NCI-H2171 treated with DMSO at 0.1 percent for 48 hours (cell line): ENCODE measurements around the gene EVC.
A peak's percentile ranks its signal among the peaks of the same experiment; 100 is the strongest.
"Not testable (repeated sequence)": the region's sequence is repeated elsewhere in the genome, so short reads cannot be mapped to it uniquely, and the experiment has no call there.

Experiments
- DNase-seq: peaks from one replicate; lab custom pipeline; 2025; lab: John Stamatoyannopoulos, UW

EVC gene

DNA sequence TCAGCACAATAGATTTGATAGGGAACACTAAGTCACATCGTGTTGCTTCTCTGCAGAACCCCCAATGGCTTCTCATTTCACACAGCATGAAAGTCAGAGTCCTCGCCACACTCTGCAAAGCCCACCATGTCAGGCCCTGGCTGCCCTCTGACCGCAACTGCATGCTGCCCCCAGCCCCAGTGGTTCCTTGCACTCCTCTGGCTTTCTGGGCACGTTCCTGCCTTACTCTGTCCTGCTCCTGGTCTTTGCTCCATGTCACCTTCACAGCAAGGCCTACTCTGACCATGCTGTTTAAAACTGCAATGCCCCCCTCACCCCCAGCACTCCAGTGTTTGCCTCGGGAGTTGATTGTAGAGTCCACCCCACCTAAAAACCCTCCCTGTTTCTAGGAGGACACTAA, 78.1 kb downstream of the EVC start:
- DNase-seq = no peak

DNA sequence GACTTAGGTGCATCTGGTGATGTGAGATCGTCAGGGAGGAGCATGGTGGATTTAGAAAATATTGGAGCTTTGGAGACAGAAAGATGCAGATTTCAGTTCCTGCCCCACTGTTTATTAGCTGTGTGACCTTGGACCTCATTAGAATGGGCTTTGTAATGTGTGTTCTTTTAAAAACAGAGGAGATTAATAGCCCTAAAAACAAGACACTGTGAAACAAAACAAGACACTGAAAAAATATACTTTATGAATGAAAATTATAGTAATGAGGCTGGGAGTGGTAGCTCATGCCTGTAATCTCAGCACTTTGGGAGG, 79.5 kb downstream of the EVC start:
- DNase-seq = no peak

DNA sequence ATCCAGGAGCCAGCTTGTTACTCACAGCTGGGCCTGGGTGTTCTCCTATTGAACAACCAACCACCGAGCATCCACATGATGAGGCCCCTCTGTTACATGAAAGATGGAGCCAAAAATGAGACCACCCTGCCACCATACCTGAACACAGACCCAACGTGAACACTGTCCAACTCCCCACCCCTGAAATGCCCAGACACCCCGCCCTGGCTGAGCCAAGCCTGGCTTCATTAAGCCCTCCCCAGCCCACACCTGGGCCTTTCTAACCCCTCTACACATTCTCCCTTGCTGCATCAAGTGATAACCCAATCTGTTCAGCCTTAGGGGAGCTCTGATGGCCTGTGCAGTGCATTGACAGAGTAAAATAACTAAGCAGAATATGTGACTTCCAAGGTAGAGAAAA, 80.7 kb downstream of the EVC start:
- no peak for DNase-seq

DNA sequence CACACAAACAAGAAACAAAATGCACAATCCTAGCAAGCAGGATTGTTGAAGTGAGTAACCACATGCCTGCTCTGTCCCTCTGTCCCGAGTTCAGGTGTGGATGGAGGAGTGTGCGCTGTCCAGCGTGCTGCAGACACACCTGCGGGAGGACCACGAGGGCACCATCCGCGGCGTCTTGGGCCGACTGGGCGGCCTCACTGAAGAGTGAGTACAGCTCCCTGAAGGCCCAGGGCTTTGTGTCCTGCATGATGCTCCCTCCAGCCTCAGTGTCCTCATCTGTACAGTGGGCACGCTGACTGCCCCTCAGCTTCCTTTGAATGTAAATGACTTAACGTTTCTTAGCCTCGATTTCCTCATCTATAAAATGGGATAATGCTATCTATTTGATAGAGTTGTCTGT, 82.5 kb downstream of the EVC start:
- DNase-seq = no peak

DNA sequence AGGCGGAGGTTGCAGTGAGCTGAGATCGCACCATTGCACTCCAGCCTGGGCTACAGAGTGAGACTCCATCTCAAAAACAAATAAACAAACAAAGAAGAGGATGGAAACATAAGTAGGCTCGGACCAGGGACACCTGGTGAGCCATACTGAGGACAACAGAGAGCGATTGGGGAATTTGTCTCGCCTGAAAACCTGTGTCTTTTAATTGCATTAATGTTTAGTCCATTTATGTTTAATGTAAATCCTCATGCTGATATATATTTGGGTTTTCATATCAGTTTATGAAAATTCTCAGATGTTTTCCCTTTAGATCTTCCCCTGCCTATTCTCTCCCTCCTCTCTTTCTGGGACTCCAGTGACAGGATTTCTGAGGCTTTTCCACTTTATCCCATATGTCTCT, 84.6 kb downstream of the EVC start:
- no peak for DNase-seq

DNA sequence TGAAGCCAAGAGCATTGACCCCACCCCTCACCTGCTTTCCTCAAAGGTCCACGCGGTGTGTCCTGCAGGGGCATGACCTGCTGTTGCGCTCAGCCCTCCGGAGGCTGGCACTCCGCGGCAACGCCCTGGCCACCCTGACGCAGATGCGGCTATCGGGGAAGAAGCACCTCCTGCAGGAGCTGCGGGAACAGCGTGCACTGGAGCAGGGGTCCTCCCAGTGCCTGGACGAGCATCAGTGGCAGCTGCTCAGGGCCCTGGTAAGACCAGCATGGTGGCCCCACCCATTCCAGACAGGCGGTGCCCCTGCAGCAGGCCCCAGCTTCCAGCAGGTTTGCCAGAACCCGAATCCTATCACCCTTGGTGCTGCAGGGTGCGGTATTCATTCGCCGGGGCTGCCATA, 86.0 kb downstream of the EVC start:
- no peak for DNase-seq

DNA sequence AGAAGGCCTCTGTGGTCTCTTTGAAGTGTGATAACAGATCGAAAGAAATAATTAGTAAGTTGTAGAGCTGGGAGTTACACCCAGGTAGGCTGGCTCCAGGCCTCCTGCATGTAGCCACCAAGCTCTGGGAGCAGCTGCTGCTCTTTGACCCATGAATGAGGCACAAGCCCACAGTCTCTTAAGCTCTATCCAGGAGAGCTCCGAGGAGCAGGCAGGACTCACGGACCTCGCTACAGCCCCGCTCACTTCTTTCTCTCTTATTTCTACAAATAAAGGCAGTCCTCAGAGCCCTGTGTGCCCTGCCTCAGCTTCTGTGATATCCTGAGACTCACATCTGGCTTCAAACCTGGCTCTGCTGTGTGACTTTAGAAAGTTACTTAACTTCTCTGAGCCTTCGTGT, 86.9 kb downstream of the EVC start:
- DNase-seq = no peak

DNA sequence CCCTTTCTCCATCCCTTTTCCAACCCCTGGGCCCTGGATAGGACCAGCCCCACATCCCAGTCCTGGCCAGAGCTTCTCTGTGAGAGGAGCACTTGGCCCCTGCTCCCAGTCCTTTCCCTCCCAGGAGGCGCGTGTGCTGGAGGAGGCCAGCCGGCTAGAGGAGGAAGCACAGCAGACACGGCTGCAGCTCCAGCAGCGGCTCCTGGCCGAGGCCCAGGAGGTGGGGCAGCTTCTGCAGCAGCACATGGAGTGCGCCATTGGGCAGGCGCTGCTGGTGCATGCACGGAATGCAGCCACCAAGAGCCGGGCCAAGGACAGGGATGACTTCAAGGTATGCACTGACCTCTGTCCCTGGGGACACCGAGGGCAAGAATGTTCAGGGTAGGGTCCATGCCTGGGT, 87.5 kb downstream of the EVC start:
- DNase-seq = no peak

DNA sequence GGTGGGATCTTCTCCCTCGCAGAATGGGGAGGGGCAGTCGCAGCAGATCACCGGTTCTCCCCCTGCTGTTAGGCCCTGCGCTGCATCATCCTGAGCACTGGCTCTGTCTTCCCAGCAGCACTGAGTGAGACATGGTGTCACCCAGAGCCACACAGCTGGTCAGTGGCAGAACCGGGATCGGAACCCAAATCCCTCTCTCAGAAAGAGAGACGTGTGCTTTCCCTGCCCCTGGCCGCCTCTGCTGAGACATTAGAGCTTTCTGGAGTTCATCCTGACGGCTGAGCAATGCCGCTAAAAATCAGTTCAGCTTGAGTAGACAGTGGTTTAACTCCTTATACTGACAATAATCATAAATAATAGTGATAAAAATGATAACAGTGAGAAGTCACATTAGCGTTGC, 87.9 kb downstream of the EVC start:
- DNase-seq = no peak

DNA sequence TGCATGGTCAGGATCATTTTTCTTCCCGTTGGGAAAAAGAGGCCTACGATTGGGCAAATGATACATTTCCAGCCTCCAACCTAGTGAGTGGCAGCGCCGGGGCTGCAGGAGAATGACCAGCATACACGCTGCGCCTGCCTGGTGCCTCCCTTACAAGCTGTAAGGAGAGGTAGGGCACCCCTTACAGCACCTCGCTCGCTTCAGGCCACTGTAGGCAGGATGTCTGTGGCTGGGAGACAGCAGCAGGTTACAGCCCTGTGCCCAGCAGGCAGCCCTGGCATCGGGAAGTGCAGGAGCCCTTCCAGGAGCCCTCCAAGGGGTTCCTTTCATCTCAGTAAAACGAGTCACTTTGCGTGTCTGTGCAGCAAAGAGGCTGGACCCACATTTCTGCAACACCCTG, 88.4 kb downstream of the EVC start:
- no peak for DNase-seq

DNA sequence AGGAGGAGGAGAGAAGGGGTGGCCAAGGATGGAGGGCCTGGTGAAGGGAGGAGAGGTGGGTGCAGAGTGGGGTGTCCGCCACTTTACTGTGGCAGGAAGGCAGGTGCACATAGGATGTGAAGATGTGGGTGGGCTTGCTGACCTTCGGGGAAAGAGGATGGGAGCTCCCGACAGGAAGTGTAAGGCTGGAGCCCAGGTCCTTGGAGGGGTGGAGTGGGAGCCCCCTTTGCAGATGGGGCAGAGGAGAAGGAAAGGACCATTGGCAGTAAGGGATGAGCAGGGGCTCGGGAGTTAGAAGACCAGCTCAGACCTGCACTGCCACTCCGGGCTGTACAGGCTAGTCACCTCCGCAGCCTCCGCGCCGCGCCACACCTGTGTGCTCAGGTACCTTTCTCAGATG, 89.5 kb downstream of the EVC start:
- no peak for DNase-seq

DNA sequence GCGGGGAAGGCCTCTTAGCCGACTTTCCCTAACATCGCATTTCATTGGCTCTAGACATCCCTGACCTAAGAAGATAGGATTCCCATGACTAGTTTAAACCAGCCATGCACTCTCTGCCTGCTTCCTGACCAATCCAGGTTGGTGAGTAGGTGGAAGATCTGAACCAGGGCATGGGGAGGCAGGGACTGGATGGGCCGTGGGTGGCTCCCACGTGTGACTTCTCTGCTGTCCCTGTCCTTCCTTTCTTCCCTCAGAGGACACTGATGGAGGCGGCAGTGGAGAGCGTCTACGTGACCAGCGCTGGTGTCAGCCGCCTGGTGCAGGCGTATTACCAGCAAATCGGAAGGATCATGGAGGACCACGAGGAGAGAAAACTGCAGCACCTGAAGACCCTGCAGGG, 90.7 kb downstream of the EVC start:
- DNase-seq = no peak

DNA sequence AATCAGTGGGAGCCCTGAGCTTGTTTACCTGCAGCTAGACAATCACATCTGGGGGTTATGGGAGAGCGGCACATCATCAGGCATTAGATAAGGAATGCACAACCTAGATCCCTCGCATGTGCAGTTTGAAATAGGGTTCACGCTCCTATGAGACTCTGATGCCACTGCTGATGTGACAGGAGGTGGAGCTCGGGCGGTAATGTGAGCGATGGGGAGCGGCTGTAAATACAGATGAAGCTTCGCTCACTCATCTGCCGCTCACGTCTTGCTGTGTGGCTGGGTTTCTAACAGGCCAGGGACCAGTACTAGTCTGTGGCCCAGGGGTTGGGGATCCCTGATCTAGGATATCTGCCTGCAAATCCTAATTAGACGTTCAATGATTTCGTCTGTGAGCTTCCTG, 91.6 kb downstream of the EVC start:
- DNase-seq = no peak

DNA sequence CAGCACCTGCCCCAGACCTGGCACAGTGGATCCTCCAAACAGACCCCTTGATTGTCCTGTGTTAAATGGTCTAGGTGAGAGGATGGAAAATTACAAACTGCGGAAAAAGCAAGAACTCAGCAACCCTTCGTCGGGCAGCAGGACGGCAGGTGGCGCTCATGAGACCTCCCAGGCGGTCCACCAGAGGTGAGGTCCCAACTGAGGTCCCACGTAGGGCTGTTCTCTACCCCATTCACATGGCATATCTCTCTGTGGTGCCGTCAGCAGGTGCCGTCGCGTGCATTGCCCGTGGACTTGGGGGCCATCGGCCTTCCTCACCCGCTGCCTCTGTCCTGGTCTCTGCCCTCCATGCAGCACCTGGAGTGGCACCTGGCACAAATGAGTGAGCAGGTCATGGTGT, 93.7 kb downstream of the EVC start:
- no peak for DNase-seq

DNA sequence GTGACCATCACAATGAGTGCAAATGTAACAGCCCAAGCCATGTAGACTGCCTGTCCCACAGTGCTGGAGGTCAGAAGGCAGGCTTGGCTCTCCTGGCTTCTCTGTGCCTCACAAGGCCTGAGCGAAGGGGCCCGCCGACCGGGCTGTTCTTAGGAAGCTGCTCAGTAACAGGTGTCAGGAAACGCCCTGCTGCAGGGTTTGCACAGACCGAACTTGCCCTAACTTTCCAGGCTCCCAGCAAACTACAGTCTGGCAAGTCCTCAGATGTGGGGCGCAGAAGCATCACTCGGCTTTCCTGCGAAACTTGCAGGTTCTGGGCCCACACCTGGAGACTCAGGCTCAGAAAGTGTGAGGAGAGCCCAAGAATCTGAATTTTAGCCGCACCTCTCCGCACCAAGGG, 94.3 kb downstream of the EVC start:
- DNase-seq = no peak

DNA sequence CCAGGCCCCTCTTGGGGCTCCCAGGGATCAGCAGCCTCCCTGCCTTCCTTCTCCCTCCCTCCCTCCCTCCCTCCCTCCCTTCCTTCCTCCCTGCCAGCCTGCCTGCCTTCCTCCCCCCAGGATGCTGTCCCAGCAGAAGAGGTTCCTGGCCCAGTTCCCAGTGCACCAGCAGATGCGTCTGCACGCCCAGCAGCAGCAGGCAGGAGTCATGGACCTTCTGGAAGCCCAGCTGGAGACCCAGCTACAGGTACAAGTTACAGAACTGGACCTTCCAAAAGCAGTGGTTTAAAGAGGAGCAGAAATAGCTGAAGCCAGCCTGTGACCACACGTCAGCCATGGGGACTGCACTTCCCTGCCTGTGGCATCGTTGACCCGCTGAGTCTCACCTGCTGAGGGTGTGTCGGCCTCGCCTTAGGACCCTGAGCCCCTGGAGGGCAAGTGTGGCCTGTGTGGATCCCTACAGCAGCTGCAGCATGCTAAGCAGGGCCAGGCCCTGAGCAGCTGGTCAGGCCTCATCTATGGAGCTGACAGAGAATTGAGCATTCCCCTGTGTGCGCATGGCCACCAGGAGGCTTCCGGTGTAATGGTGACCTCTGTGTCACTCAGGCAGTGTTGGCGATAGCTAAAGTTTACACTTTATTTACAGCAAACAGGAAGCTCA, 97.2 kb downstream of the EVC start:
- peak; percentile 78 for DNase-seq

DNA sequence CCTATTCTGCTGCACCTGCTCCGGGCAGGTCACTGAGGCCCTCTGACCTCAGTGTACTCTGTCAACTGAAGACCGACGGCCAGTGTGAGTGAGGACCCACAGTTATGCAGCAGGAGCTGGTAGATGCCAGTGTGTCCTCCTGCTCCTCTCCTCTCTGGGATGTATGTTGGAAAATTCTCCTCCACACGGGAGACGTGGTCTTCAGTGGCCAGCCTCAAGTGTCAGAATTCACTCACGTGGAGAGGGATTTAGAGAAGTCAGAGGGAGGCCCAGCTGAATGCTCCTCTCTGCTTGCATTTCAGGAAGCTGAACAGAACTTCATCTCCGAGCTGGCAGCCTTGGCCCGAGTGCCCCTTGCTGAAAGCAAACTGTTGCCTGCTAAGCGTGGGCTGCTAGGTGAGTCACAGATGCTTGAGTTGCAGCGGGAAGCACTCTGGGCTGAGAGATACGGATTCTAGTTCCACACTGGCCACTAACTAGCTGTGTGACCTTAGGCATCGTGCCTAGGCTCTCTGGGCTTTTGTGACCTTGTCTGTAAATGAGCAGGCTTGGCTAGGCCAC, 98.3 kb downstream of the EVC start:
- no peak for DNase-seq

DNA sequence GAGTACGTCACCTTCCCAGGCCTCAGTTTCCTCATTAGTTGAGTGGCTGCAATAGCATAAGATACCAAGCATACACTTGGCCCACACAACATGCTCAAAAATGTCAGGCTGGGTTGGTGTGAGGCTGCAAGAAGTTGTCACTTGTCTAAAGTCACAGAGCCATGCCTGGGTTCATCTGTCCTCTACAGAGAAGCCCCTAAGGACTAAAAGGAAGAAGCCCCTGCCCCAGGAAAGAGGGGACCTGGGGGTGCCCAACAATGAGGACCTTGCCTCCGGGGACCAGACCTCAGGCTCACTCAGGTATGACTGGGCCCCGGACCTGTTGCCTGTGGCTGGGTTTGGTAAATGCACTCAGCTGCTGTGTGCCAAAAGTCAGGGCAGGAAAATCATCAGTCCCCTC, 99.2 kb downstream of the EVC start:
- no peak for DNase-seq

DNA sequence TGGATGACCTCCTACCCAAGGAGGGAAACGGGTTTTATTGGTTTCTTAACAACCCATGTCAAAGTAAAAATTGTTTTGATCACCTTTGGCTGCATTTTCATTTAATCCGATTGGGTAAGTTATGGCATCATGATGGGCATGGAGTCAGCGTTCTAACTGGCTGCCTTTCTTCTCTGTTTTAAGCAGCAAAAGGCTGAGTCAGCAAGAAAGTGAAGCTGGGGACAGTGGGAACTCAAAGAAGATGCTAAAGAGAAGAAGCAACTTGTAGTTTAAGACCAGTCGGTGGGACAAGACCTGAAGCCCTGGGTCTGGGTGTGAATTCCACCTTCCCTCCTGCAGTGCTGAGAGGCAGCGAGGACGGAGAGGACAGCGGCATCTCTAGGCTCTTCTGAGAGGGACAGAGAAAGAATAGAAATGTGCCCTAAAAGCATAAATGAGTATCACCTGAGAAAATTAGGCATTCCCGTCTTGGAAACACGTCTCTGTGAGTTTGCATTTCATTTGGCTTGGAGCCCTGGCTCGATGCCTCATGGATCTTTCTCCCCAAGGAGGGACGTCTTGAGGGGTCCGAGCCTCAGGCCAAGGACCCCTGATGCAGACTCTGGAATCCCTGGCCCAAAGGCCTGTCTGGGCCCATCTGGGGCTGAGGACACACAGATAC, 99.9 kb downstream of the EVC start:
- DNase-seq = no peak

DNA sequence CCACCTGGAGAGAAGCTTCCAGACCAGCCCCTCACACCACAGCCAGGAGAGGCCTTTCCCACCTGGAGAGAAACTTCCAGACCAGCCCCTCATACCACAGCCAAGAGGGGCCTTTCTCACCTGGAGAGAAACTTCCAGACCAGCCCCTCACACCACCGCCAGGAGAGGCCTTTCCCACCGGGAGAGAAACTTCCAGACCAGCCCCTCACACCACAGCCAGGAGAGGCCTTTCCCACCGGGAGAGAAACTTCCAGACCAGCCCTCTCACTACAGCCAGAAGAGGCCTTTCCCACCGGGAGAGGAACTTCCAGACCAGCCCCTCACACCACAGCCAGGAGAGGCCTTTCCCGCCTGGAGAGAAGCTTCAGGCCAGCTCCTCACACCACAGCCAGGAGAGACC, 101.1 kb downstream of the EVC start:
- not testable (repeated sequence) for DNase-seq

DNA sequence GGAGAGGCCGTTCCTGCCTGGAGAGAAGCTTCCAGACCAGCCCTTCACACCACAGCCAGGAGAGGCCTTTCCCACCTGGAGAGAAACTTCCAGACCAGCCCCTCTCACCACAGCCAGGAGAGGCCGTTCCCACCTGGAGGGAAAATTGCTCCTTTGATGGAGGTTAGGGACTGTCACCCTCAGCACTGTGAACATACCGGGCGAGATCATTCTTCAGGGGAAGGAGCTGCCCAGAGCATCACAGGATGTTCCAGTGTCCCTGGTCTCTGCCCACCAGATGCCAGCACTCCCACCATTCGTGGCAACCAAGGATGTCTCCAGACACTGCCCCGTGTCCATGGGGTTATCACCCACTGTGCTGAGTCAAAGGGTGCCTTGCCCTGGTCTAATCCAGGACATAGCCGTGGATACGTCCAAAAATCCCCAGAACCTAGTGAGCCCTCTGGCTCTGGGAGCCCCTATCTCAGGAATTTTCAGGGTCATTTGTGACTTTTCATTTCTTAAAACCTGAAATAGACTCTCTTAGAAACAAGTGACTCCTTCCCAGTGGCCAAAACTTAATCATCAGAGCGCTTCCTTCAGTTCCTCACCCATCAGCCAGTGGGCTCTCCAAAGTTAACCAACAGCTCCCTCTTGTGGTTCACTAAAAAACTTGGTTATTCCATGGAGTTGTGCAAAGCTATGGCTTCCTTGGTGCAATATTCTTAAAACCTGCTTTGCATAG, 101.7 kb downstream of the EVC start:
- DNase-seq = peak; percentile 57

DNA sequence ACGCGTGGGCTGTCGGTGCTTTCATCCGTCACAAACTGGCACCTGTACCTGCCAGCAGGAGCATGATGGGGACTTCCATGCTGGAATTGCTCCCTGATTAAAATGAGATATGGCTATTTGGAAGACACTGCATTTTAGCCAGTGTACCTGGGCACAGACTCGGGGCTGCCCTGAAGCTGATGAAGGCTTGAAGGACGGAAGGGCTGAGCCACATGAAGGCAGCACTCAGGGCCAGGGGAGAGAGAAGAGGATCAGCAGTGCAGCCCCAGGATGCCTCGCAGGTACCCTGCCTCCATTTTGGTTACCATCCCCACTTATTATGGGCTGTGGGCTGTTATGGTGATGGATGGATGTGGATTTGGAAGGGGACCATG, 102.9 kb downstream of the EVC start:
- no peak for DNase-seq

DNA sequence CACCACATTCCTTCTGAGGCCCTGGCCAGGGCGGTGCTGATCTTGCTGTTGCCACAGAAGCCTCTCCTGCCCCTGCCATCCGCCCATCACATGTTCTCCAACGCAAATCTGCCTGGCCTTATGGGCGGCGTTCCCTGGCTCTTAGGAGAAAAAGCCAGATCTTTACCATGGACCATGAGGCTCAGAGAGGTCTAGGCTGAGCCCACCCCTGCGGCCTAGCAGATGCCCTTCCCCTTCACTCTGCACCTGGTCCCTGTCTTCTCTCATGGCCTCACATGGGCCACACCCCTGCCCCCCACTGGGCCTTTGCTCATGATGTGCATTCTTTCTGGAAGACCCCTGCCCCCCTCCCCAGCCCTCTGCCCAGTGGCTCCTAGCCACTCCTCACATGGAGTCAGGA, 103.4 kb downstream of the EVC start:
- DNase-seq = no peak

DNA sequence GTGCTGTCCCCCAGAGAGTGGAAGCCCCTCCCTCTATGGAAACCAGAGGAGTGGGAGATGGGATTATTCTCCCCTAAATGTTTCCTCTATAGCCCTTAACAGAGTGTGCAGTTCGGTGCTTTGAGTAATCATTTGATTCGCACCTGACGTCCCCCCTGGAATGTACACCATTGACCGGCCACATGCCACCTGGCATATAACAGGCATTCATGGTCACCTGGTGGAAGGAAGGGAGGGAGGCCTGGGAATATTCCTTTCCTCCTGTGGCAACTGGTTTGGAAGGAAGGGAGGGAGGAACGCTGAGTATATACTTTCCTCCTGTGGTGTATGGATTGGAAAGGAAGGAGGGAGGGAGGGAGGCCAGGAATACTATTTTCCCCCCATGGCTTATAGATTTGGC, 104.6 kb downstream of the EVC start:
- DNase-seq = no peak
